HG02588 (cell line): Measurements from ENCODE around the gene DNAJB14.

Source experiments
- ATAC-seq: cut with Tn5 transposase; IDR thresholded peaks from one replicate; pipeline ENCODE4 v1.9.1; 2021; ENCODE audit warnings: mild to moderate bottlenecking, moderate library complexity; ENCODE audit not compliant: unreplicated experiment

The DNAJB14 gene

DNA sequence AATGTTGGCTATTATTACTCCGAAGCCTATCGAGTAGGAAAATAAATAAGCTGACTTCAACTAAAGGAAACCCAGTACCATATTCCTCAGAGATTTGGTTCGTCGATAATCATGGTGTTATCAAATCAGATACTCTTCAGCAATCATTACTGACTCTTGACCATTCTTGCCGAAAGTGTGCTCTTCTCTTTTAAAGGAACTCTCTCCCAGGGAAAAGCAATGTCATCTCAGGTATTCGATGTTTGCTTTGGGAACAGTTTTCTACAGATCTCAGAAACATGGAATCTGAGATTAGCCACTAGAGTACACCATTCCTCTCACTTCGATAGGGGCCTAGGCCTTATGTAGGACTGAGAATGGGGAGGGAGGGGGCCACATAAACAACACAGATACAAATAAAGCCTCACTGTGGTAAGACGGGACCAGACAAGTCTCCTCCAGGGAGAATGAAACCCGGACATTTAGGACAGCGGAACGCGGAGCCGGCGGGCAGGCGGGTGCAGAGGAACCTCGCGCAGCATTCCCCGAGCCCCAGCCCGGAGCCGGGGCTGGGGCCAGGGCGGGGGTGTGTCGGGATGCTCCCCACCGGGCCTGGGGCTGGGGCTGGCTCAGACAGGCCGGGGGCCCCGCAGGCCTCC, 581 bp downstream of the DNAJB14 start:
- peak; percentile 2 for ATAC-seq

DNA sequence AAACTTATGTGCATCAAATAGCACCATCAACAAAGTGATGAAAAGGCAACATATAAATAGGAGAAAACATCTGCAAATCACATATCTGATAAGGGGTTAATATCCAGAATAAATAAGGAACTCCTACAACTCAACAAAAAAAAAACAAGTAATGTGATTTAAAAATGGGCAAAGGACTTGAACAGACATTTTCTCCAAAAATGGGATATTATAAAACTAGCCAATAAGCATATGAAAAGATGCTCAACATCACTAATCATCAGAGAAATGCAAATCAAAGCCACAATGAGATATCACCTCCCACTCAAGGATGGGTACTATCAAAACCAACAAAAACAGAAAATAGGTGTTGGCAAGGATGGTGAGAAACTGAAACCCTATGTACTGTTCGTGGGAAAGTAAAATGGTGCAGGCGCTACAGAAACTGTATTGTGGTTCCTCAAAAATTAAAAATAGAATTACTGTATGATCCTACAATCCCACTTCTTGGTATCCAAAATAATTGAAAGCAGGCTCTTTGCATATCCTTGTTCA, 2.4 kb downstream of the DNAJB14 start:
- no peak for ATAC-seq

DNA sequence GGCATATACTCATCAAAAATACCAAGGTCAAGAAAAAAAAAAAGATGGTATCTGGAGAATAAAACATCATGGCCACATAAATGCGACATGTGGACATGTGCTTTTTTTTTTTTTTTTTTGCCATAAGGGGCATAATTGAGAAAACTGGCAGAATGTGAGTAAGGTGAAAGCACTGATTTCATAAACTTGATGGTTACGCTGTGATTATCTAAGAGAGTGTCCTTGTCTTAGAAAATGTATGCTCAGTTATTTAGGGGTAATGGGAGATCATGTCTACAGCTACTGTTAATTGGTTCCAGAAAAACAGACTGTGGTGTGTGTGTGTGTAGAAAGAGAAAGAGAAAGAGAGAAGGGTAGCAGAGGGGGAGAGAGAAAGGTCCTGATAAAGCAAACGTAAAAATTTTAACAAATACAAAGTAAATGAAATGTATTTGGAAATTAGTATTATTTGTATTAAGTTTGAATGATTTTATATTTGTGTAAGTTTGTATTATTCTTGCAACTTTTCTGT, 8.1 kb downstream of the DNAJB14 start:
- ATAC-seq = no peak

DNA sequence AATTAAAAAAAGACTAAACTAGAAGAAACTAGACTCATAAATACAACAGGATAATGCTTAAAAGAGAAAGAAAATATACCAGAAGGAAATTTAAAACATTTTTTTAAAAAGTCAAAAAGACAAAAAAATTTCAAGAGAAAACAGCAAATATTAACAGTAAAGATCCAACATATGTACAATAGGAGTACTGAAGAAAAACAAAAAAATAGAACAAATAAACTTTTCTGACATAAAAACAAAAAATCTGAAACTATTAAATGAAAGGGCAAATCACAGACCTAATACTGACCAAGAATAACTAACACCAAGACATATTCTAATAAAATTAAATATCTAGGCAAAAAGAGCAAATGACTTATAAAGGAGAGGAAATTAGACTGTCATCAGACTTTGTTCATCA, 11.5 kb downstream of the DNAJB14 start:
- no peak for ATAC-seq

DNA sequence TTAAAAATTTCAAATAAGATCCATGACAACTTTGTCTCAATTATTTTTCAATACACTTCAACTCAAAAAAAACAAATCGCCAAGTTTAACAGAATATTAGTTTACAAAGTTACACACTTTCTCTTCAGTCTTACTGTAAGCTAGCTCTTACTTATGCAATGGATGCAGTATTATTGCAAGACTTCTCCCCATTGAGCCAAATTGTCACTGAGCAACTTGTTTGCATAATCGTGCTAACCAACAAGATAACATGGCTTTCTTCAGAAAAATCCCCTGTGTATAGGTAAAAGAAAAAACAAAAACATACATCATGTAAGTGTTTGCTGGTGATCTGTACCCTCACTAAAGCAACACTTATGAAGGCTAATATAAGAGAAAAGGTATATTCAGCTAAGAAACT, 18.9 kb downstream of the DNAJB14 start:
- no peak for ATAC-seq

DNA sequence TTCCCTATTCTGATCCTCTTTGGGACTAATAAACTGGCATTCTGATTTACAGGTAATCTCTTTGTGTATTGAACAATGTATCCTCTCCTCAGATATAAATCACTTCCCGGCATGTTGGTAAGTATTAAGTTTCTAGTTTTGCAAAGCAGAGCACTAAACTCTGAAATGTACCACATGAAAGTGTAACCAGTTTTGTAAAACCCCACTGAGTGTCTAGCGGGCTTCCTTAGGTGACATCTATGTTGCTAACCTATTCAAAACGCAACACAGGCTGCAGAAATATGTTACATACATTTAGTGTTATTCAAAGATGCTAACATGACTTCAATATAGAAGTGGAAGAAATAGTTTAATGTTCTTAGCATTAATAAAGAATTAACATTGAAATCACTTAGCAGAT, 25.2 kb downstream of the DNAJB14 start:
- no peak for ATAC-seq

DNA sequence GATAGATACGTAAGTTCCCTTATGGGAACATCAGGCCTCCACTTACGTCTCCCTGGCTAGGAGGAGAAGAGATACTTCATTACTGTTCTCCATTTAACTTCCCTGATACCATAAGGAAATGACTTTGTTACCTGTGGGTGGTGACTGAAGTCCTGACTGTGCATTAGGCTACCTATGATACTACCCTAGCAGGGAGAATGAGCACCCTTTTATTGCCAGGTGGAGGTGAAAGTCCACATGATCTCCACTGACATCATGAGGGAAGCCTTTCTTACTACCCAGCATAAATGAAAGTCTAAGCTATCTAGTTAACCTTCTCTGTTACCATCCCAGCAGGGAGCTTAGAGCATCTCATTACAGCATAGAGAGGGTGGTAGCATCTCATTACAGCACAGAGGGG, 27.8 kb downstream of the DNAJB14 start:
- no peak for ATAC-seq

DNA sequence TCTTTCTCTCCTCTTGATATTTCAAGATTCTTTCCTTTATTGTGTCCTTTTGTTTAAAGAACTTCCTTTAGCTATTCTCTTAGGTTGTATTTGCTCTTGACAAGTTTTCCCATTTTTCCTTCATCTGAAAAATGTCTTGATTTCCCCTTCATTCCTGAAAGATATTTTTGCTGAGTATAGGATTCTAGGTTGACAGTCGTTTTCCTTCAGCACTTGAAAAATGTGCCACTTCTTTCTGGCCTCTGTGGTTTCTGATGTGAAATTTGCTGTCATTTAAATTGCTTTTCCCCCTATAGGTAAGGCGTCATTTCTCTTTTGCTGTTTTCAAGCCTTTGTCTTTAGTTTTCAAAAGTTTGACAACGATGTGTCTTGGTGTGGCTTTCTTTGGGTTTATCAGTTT, 28.8 kb downstream of the DNAJB14 start:
- no peak for ATAC-seq

DNA sequence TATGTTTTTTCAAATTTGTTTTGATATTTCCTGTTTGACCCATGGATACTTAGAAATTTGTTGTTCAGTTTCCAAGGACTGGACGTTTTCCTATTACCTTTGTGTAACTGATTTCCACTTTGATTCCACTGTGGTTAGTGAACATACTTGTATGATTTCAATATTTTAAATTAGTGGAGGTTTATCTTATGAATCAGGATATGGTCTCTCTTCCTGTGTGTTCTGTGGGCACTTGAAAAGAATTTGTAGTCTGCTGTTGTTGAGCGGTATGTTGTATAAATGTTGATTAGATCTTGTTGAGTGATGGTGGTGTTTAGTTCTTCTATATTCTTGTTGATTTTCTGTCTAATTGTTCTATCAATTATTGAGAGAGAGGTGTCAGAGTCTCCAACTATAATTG, 31.0 kb downstream of the DNAJB14 start:
- ATAC-seq = no peak

DNA sequence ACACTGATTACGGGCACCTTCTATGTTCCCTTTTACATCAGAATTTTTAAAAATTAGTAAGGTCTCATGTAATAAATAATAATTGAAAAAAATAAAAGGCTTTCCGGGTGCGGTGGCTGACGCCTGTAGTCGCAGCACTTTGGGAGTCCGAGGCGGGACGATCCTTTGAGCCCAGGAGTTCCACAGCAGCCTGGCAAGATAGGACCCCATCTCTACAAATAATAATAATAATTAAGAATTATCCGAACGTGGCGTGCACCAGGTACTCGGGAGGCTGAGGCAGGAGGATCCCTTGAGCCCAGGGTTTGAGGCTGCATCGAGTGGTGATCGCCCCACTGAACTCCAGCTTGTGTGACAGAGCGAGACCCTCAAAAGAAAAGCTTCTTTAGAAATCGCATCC, 51.4 kb downstream of the DNAJB14 start:
- ATAC-seq = no peak

DNA sequence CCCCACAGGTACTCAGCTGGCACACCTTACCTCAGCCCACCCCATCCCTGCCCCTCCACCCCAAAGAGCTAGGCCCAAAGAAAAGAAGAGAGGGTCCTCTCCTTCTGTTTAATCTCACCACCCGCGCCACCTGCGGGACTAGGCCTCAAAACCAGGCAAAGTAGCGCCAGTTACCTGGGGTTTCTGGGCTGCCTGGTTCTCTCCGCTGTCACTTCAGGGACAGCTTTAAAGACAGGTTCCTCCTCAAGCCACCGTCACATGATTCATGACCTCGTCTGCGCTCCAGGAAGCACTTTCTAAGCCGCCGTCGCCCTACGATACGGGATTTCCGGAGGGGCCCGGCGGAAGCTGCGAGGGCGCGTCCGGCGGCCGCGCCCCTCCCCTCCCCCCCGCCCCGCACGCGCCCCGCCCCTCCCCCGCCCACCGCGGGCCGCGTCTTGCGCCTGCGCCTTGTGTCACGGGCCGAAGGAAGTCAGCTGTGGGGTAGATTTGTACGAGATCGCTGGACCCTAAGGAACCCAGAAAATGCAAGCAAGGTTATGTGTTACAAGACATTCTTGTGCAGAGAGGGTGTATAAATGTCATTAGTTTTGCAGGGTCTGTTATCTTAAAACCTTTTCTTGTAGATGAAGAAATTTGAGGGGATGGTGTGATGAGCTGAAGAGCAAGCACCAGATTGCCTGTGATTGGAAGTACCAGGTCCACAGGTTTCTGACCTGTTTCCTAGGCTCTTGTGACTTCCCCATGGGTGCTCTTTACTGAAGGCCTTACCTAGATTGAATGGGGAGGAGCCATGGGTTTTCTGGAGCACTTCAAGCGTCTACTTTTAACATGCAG, 52.0 kb downstream of the DNAJB14 start, which contains the start of gene LAMTOR3:
TSS of gene LAMTOR3 (minus strand) at position 267 of the 837 bp plus-strand sequence. CDS start 464 bp downstream, outside the sequence.
- peak; percentile 99 for ATAC-seq

DNA sequence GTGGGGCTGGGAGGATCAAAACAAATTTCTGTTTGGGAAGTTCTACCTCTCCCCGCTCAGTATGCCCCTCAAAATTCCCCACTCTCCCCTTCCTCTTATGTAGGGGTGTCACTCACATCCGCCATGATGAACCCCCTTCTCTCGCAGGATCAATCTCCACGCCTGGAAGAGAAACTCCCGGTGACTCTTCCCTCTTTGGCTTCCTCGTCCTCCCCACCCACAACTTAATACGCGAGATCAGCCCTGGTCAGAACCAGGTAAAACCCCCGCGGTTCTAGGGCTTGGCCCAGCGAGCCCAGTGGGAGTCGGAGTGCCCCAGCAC, 52.6 kb downstream of the DNAJB14 start:
- ATAC-seq = no peak

DNA sequence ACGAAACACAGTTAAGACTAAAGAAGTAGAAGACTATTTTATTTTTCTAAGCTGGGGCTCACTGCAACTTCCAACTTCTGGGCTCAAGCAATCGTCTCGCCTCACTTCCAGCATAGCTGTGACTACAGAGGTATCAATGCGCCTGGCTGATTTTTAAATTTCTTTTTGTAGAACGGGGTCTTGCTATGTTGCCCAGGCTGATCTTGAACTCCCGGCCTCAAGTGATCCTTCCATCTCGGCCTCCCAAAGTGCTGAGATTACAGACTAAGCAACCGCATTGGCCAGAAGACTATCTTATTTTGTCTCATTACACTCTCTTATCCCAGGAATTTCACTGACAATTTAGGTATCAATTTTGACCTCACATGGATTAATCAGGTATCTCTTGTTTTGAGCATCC, 53.4 kb downstream of the DNAJB14 start:
- ATAC-seq = no peak

DNA sequence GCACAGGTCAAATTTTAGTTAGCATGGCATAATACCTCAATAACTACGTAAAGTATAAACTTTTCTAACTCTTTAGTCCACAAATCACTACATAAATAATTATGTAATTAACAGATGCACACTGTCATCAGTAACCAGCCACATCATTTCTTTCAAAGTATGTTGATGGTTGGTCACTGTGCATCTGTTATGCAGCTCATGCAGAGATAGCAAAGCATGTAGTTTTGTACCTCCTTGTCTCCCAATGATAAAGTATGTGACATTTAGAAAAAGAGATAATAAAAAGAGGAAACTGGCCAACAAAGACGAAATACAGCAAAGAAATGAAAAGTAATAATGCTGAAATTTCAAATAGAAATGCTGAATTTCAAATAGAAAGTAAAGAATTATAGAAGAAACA, 55.1 kb downstream of the DNAJB14 start:
- ATAC-seq = no peak

DNA sequence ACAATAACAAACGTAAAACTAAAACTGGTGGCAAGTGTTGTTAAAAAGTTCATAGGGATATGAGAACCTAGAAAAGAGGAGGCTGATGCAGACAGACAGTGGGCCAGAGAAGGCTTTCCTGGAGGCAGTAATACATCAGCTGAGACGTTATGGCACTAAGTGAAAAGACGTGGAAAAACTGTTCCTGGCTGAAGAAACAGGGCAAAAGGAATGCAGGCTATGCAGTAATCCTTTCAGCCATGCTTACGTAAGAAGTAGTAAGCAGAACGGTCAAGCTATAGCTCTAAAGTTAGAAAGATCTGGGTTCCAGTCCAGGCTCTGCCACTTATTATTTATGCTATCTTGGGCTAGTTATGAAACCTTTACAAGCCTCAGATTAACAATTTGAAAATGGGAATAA, 58.6 kb downstream of the DNAJB14 start:
- ATAC-seq = no peak

DNA sequence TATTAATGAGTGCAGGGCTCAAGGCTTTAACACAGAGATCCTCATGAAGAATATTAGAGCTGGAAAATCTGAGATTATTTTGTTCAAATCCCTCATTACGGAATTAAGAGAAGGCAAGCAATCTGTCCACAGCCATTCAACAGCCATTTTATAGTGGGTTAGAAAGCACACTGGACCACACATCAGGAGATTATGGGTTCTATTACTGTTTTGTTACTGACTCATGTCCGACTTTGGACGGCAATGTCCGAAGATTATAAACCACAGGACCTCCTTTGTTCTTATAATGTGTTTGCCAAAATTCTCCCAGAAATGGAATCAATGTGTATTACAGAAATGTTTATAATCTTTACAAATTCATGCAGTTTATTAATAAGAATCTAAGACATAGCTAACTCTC, 60.3 kb downstream of the DNAJB14 start:
- no peak for ATAC-seq

DNA sequence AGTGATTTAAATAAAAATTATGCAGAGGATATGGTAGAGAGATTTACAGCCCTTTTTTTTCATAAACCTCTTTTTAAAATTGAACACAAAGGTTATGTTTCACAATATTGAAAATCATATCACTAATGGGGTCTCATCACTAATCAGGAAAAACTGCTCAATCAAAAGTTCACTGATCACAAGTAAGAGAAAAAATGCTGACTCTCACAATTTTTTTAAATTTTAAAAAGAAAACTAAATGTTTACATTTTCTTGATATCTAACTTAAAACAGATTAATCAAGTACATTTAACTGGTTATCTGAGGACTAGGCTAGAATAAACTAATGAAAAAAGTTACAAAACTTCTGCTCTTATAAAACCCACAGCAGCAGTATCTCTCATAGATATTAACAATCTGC, 60.7 kb downstream of the DNAJB14 start:
- ATAC-seq = no peak

DNA sequence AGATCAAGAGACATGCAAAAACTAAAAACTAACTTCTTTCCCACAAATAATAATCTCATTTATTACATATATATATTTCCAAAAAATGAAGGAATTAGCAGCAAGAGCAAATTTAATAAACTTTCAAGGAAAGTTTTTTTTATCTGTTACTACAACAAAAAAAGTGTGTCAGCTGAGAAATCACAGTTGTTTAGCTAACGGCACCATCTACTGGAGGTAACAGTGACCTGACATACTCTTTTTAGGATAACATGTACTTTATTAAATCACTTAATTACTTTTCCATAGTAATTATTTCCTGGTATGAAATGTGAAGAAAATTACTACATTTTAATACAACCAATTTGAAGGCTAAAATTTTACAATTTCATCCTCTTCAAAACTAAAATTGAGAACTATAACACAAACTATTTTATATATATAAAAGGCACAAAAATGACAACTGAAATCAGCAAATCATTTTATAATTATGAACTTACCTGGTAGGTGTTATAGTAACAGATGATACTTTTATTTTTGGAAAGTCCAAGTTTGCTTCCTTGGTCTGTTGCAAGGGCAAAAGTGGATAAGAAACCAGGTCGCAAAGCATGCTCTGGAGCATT, 61.3 kb downstream of the DNAJB14 start:
- no peak for ATAC-seq

DNA sequence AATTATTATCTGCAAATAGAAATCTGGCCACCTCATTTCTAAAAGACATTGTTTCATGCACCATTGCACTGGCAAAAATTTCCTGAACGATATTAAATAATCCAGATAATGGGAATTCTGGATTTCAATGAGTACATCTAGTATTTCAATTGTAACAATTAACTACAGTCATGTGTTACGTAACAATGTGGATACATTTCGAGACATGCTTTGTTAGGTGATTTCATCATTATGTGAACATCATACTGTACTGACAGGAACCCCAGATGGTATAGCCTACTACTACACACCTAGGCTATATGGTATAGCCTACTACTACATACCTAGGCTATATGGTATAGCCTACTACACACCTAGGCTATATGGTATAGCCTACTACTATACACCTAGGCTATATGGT, 67.0 kb downstream of the DNAJB14 start:
- no peak for ATAC-seq

DNA sequence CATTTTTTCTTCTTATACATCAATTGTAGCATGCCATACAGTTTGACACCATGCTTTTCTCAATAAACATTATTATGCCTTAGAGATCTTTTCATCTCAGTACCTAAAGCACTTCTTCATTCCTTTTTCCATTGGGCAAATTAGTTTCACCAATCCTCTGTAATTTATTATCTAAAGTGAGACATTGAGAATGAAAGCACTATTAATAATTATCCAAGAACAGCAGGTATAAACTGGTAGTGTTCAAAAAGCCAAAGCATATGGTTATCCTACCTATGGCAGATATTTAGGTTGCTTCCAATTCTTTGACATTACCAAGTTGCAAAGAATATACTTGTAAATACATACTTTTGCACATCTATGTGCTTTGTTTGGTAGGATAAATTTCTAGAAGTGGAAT, 67.8 kb downstream of the DNAJB14 start:
- no peak for ATAC-seq

DNA sequence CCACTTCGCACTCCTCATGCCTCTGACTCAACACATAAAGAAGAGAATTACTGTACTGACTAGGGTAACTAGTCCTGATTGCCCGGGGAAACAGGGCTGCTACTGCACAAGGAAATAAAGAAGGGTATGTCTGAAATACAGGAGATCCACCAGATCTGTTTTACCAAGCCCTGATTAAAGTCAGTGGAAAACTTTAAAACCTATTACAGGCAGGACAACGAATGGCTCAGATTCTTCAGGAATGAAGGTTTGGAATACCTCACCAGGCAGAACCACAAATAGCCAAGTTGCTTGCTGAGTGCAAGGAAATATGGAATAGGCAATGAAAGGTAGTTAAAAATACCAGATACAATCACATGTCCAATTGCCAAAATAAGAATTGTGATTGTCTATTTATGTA, 69.5 kb downstream of the DNAJB14 start:
- ATAC-seq = no peak

DNA sequence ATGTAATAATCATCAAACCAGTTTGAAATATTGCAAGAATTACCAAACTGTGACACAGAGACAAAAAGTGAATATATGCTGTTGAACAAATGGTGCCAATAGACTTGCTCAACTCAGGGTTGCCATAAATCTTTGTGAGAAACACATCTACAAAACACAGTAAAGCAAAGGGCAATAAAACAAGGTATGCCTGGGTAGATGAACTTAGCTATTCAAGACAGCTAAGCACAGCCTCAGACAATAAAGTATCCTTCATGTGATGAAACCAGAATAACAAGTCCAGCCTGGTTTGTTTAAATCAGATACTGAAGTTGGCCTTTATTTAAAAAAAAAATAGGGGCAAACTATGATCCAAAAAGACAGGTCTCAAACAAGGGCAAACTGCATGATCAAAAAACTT, 71.3 kb downstream of the DNAJB14 start:
- ATAC-seq = no peak
